AG10803 (cell line): ENCODE measurements around the gene KCNN3.

Experiments
- DNase-seq: peaks from one replicate; pipeline ENCODE4 v3.0.0; 2010; ENCODE audit warnings: low read depth
- H3K4me3 ChIP-seq: 2 replicates; pipeline ENCODE4 v1.5.1; 2011; ENCODE audit warnings: mild to moderate bottlenecking, low read length, control low read depth
- TF ChIP-seq, protein P1 (sequence below): conservative IDR thresholded peaks from 2 replicates; pipeline ENCODE4 v1.5.1; 2011; ENCODE audit warnings: mild to moderate bottlenecking, low read length, control low read depth, inconsistent platforms

Gene KCNN3

GRCh38 chr1:154760469-154760933 is 109.6 kb downstream of the KCNN3 start:
- TF ChIP-seq, protein P1, sequence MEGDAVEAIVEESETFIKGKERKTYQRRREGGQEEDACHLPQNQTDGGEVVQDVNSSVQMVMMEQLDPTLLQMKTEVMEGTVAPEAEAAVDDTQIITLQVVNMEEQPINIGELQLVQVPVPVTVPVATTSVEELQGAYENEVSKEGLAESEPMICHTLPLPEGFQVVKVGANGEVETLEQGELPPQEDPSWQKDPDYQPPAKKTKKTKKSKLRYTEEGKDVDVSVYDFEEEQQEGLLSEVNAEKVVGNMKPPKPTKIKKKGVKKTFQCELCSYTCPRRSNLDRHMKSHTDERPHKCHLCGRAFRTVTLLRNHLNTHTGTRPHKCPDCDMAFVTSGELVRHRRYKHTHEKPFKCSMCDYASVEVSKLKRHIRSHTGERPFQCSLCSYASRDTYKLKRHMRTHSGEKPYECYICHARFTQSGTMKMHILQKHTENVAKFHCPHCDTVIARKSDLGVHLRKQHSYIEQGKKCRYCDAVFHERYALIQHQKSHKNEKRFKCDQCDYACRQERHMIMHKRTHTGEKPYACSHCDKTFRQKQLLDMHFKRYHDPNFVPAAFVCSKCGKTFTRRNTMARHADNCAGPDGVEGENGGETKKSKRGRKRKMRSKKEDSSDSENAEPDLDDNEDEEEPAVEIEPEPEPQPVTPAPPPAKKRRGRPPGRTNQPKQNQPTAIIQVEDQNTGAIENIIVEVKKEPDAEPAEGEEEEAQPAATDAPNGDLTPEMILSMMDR, result peak; percentile 42
- H3K4me3 ChIP-seq, result no peak overlapping the region
- no peak for DNase-seq

DNA sequence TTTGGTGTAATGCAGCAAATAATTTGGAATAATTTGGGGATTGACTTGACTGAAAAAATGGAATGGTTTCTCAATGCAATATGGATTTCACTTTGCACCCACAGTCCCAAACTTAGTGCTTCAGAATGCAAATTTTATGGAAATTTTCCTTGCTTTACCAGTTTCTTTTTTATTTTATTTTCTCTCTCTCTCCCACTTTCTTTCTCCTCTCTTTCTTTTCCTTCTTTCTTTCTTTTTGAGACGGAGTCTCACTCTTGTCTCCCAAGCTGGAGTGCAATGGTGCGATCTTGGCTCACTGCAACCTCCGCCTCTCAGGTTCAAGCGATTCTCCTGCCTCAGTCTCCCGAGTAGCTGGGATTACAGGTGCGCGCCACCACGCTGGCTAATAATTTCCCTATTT is 110.3 kb downstream of the KCNN3 start:
- TF ChIP-seq, protein P1, result no peak
- DNase-seq, result no peak
- no peak overlapping the region for H3K4me3 ChIP-seq

DNA sequence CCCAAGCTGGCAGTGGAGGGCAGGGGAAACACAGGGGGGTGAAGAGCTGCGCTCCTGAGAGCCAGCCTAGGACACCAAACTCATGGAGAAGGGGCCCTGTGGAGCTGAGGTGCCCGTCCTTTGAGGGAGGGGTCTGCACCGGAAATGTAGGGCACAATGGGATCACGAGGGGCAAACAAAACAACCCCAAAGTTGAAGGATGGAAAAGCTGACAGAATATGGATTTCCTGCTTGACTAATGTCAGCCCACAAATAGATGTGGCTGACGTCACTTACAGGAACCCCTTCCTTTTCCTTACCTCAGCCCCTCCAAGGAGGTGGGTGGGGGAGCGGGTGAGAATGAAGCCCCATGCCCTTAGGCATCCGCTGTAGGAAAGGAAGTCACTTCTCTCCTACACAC is 110.9 kb downstream of the KCNN3 start:
- H3K4me3 ChIP-seq, result no peak overlapping the region
- no peak for DNase-seq
- TF ChIP-seq, protein P1, result no peak

GRCh38 chr1:154758346-154758745 is 111.7 kb downstream of the KCNN3 start:
- TF ChIP-seq, protein P1, result no peak
- H3K4me3 ChIP-seq, result no peak overlapping the region
- no peak for DNase-seq

DNA sequence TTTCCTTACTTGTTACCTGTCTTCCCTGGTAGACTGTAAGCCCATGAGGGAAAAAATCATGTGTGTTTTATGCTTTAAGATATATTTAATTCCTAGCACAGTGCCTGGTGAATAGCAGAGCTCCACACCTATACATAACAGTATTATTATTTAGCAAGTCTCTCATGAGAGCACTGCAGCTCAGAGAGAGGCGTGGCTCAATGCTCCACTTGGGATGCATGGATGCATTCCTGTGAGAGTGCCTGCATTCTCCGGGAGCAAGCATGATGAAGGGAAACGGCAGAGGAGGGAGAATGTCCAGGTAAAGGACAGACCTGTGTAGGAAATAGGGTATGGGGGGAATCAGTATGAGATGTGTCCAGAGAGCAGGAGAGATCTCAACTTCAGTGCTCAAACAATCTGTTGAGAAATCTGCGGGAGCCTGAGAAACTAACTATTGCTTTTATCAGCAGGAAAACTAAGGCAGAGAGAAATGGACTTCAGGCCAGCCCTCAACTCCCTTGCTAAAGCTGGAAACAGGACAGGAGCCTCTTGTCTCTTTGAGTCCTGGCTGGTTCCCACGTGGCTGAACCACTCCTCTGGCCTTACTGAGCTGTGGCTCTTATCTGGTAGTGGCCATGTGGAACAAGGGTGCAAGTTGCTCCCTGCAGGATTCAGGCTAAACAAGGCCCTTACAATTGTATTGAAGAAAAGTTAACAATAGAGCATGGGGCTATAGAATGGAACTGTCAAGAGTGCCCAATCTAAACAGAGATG is 113.1 kb downstream of the KCNN3 start:
- TF ChIP-seq, protein P1, result no peak
- no peak overlapping the region for H3K4me3 ChIP-seq
- no peak for DNase-seq

- TF ChIP-seq, protein P1, result no peak
- H3K4me3 ChIP-seq, result no peak overlapping the region
- DNase-seq, result peak; percentile 79
These were observed 114.0 kb downstream of the KCNN3 start for GRCh38 chr1:154755858-154756730.
